ENCODE measurements around the gene ATXN7L2.

DNA sequence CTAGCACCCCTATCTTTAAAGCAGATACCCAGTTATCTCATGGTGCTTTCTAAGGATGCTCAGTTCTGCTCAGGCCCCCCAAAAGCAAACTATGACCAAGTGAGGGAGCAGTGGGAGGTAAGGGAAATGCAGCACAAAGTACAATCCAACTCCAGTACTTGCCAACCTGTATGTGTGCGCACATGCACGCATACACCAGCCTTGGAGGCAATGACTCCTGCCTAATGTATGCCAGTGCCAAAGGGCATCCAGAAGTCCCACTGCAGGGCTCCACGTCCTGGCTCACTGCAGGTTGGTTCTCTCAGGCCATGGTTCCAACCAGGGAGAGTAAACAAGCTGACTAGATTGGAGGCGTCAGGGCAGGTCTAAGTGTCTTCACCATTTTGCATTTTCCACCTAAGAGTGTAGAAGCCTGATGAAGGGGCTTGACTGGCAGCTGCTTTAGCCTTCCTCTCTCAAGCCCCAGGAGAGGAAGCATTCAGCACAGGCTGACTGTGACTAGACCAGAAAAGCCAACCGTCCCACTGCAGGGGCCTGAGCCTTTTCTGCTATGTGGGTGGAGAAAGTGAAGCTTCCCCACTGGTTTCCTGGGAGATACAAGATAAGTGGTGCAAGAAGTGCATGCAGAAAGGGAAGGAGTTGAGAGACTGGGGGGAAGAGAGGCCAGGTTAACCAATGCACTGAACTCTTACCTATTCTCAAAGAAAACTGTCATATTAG is 18.1 kb downstream of the ATXN7L2 start:
- TF ChIP-seq CTCF (IDR thresholded peaks at IDR 0.05) (no peak), POLR2A (IDR thresholded peaks at IDR 0.05) (no peak), EP300 (IDR thresholded peaks at IDR 0.05) (no peak)

Measured in tibial nerve (tissue), 4 donors.